ENCODE measurements around the gene TMEM181. TPM values are rescaled to one million over a fixed set of nuclear protein-coding genes. Genes with fewer than 3 reads are reported as not detected.

Gene TMEM181
- total and polyA plus RNA-seq, 12 donors: 8.8 to 29.1 (median 20.5) TPM

GRCh38 chr6:158591810-158592209, 31.9 kb downstream of the TMEM181 start:
- no peak overlapping the region for H3K27ac ChIP-seq
- H3K27me3 ChIP-seq: no peaks in the 10 kb centered on the region
- WGBS, 4 donors: 85 to 96% (median 94%) methylated on average over 4 of the region's 4 CpGs
- TF ChIP-seq CTCF (IDR thresholded peaks at IDR 0.05) (no peak), POLR2A (IDR thresholded peaks at IDR 0.05) (no peak)
- H3K4me1 ChIP-seq (replicated peaks in 1 of 2): no peaks in the 10 kb centered on the region
- peaks cover 0 to 47% of the 10 kb centered on the region in 2 donors for H3K36me3 ChIP-seq (replicated peaks in 1 of 2)
- intact Hi-C loops (cut with DNase I): no loop called here
- H3K9me3 ChIP-seq (replicated peaks in 1 of 3): no peaks in the 10 kb centered on the region
- H3K4me3 ChIP-seq: no peak overlapping the region
- peak in 1 of 7 donors; percentile 23 for DNase-seq

DNA sequence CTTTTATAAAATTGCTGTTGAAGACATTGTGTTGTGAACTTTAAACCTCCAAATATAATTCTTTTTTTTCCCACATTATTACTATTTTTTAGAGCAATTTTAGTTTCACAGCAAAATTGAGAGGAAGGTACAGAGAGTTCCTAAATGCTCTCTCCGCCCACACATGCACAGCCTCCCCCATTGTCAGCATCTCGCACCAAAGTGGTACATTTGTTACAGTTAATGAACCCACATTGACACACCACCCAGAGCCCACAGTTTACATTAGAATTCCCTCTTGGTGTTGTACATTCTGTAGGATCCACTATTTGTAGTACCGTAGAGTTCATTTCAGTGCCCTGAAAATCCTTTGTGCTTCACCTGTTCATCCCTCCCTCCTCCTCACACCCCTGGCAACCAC, 33.8 kb downstream of the TMEM181 start:
- Histone ChIP-seq H3K27me3 (no peaks in the 10 kb centered on the region), H3K27ac (no peak overlapping the region), H3K4me1 (replicated peaks in 1 of 2) (no peaks in the 10 kb centered on the region), H3K4me3 (no peak overlapping the region), H3K9me3 (replicated peaks in 1 of 3) (no peaks in the 10 kb centered on the region), H3K36me3 (replicated peaks in 1 of 2) (peaks cover 0 to 43% of the 10 kb centered on the region in 2 donors)
- WGBS, 4 donors: 92 to 96% (median 95%) methylated on average over 3 of the region's 3 CpGs
- intact Hi-C loops (cut with DNase I): no loop called here
- no peak for DNase-seq
- TF ChIP-seq CTCF (IDR thresholded peaks at IDR 0.05) (no peak), POLR2A (IDR thresholded peaks at IDR 0.05) (no peak)

DNA sequence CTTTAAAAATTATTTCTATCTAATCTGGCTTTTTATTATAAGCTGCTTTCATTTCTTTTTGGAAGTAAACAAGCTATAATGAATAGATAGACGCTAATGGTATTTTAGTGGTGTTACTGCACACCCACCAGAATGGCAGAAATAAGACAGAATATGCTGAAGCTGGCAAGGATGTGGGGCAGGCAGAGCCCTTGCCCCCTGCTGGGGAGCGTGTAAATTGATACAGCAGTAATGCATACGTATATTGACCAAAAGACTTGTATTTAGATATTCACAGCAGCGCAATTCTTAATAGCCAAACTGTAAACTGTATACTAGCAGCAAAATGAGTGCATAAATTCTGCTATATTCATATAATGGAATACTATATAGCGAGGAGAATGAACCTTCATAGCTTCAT, 35.3 kb downstream of the TMEM181 start:
- intact Hi-C loops (cut with DNase I): no loop called here
- no peak for DNase-seq
- WGBS, 4 donors: 78 to 94% (median 85%) methylated on average over 5 of the region's 5 CpGs
- H3K27ac ChIP-seq: no peak overlapping the region
- TF ChIP-seq POLR2A (IDR thresholded peaks at IDR 0.05) (no peak), CTCF (IDR thresholded peaks at IDR 0.05) (peak in 3 of 6 experiments; percentile 4 to 19 (median 13))
- no peaks in the 10 kb centered on the region for H3K9me3 ChIP-seq (replicated peaks in 1 of 3)
- H3K4me1 ChIP-seq (replicated peaks in 1 of 2): no peaks in the 10 kb centered on the region
- no peak overlapping the region for H3K4me3 ChIP-seq
- H3K27me3 ChIP-seq: no peaks in the 10 kb centered on the region
- H3K36me3 ChIP-seq (replicated peaks in 1 of 2): peaks cover 0 to 28% of the 10 kb centered on the region in 2 donors

DNA sequence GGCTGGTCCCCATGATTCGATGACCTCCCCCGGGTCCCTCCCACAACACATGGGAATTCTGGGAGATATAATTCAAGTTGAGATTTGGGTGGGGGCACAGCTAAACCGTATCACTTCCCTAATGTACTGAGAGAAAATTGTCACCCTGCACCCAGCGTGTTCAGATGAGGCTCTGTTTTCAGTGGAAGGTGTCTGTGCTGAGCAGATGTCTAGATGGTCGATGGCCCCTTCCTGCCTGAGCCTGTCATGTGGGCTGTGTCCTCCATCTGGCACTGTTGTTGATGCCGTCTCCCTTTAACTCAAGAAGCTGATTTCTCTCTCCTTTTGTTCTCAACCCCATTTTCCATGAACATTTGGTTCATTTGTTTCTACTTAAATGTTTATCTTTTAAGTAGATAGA, 37.0 kb downstream of the TMEM181 start:
- Histone ChIP-seq H3K36me3 (replicated peaks in 1 of 2) (peaks cover 0 to 16% of the 10 kb centered on the region in 2 donors), H3K4me1 (replicated peaks in 1 of 2) (no peaks in the 10 kb centered on the region), H3K9me3 (replicated peaks in 1 of 3) (no peaks in the 10 kb centered on the region), H3K27me3 (no peaks in the 10 kb centered on the region), H3K27ac (no peak overlapping the region), H3K4me3 (no peak overlapping the region)
- TF ChIP-seq CTCF (IDR thresholded peaks at IDR 0.05): no peak
- TF ChIP-seq POLR2A (IDR thresholded peaks at IDR 0.05): no peak
- DNase-seq: no peak
- 65 to 92% (median 81%) methylated on average over 5 to 6 of the region's 6 CpGs for WGBS, 4 donors
- intact Hi-C loops (cut with DNase I): no loop called here

All from adrenal gland (tissue), 12 donors.